SK-N-SH treated with all-trans-retinoic acid at 6 μM for 48 hours (cell line): ENCODE data around the gene F2RL2.

Source experiments
- BACH2 ChIP-seq: fragments of 250-450 bp; sonication (Bioruptor Pico); IDR thresholded peaks from 2 replicates; pipeline ENCODE4 v1.9.0; 2021; ENCODE audit warnings: mild to moderate bottlenecking, borderline replicate concordance
- CREB5 ChIP-seq: fragments of 250-450 bp; sonication (Bioruptor Pico); IDR thresholded peaks from 2 replicates; pipeline ENCODE4 v1.5.1; 2020; ENCODE audit warnings: low read depth, mild to moderate bottlenecking, moderate library complexity
- GLIS3 ChIP-seq: fragments of 250-450 bp; sonication (Bioruptor Pico); IDR thresholded peaks from 2 replicates; pipeline ENCODE4 v1.5.0; 2020; ENCODE audit warnings: mild to moderate bottlenecking, moderate library complexity
- OSR1 ChIP-seq: fragments of 250-450 bp; sonication (Bioruptor Pico); IDR thresholded peaks from 2 replicates; pipeline ENCODE4 v1.8.0; 2022; ENCODE audit warnings: moderate library complexity, mild to moderate bottlenecking, inconsistent platforms
- TCF4 ChIP-seq: fragments of 250-450 bp; sonication (Bioruptor Pico); IDR thresholded peaks from 2 replicates; pipeline ENCODE4 v1.8.0; 2021; ENCODE audit warnings: mild to moderate bottlenecking, moderate library complexity, borderline replicate concordance
- ZNF565 ChIP-seq: fragments of 450-650 bp; formaldehyde crosslinking; conservative IDR thresholded peaks from 2 replicates; pipeline ENCODE4 v1.5.0; 2020; ENCODE audit warnings: low read depth, mild to moderate bottlenecking, moderate library complexity

- no peak for TF ChIP-seq BACH2 (CRISPR knock-in tag)
- no peak for TF ChIP-seq TCF4 (CRISPR knock-in tag)
- TF ChIP-seq OSR1 (CRISPR knock-in tag), result no peak
- TF ChIP-seq CREB5, result no peak
- TF ChIP-seq ZNF565 (CRISPR knock-in tag), result no peak
- no peak; the same call in 1 of the 2 replicates for TF ChIP-seq GLIS3 (CRISPR knock-in tag)
Measured at GRCh38 chr5:76617675-76618074, 5.5 kb downstream of the F2RL2 start.
